Measurements from ENCODE around the gene PRKAR1B.

DNA sequence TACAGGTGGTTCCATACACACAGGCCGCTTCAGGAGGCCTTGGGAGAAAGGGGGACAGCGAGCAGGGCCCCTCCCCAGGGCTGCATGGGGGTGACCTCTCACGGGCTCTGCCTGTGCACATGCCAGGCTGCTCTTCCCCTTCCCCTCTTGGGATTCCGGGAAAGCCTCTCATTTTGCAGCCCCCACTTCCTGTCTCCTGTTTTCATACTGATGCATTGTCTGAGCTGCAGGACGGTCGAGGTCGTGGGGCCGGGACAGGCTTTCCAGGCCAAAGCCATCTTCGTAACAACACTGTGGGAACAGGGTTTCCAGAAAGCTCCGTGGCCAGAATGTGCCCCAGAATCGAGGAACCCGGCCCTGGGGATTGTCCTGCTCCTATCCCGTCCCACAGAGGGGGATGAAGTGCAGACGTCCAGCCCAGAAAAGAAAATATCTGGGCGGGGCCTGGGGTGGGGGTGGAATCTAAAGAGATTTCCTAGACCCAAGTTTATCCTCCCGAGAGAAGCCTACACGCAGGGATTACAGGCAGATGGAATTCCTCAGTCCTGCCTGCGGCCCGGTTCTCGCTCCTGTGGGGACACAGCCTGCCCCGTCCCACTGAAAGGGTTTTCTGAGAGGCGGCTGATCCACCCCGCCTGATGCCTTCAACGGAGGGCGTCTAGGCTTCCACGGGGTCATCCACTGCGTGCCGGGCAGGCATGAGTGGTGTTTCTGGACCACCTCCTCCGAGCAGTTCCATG, 30.1 kb downstream of the PRKAR1B start:
- TF ChIP-seq EP300 (IDR thresholded peaks at IDR 0.05) (no peak), POLR2A (IDR thresholded peaks at IDR 0.05) (no peak)
- TF ChIP-seq, protein P1, sequence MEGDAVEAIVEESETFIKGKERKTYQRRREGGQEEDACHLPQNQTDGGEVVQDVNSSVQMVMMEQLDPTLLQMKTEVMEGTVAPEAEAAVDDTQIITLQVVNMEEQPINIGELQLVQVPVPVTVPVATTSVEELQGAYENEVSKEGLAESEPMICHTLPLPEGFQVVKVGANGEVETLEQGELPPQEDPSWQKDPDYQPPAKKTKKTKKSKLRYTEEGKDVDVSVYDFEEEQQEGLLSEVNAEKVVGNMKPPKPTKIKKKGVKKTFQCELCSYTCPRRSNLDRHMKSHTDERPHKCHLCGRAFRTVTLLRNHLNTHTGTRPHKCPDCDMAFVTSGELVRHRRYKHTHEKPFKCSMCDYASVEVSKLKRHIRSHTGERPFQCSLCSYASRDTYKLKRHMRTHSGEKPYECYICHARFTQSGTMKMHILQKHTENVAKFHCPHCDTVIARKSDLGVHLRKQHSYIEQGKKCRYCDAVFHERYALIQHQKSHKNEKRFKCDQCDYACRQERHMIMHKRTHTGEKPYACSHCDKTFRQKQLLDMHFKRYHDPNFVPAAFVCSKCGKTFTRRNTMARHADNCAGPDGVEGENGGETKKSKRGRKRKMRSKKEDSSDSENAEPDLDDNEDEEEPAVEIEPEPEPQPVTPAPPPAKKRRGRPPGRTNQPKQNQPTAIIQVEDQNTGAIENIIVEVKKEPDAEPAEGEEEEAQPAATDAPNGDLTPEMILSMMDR (IDR thresholded peaks at IDR 0.05) = no peak

All from stomach (tissue), 4 donors.